OCI-LY7 (cell line): ENCODE measurements around the gene GTF2IRD1.

ENCODE experiments used
- CTCF ChIP-seq: fragments of 200-600 bp; sonication (generic); conservative IDR thresholded peaks from 2 replicates; pipeline ENCODE4 v1.5.1; 2014; ENCODE audit warnings: mild to moderate bottlenecking, antibody characterized with exemption, low read length, moderate library complexity, mixed read lengths
- EZH2phosphoT487 ChIP-seq: fragments of 200-600 bp; sonication (generic); IDR thresholded peaks from 2 replicates; pipeline ENCODE4 v1.6.1; 2018; ENCODE audit warnings: low read depth, borderline replicate concordance, mild to moderate bottlenecking, mixed run types, antibody characterized with exemption, low read length, moderate library complexity, mixed read lengths

GRCh38 chr7:74467876-74468275 is 14.2 kb downstream of the GTF2IRD1 start:
- no peak for TF ChIP-seq CTCF
- no peak for TF ChIP-seq EZH2phosphoT487
